ENCODE results near the gene EXOG. TPM values are rescaled to one million over a fixed set of nuclear protein-coding genes. Genes with fewer than 3 reads are reported as not detected.
"Not testable (repeated sequence)": the region's sequence is repeated elsewhere in the genome, so short reads cannot be mapped to it uniquely, and the experiment has no call there.

Gene EXOG
- total RNA-seq, 1 donor from 2014 or later: 26.1 TPM

DNA sequence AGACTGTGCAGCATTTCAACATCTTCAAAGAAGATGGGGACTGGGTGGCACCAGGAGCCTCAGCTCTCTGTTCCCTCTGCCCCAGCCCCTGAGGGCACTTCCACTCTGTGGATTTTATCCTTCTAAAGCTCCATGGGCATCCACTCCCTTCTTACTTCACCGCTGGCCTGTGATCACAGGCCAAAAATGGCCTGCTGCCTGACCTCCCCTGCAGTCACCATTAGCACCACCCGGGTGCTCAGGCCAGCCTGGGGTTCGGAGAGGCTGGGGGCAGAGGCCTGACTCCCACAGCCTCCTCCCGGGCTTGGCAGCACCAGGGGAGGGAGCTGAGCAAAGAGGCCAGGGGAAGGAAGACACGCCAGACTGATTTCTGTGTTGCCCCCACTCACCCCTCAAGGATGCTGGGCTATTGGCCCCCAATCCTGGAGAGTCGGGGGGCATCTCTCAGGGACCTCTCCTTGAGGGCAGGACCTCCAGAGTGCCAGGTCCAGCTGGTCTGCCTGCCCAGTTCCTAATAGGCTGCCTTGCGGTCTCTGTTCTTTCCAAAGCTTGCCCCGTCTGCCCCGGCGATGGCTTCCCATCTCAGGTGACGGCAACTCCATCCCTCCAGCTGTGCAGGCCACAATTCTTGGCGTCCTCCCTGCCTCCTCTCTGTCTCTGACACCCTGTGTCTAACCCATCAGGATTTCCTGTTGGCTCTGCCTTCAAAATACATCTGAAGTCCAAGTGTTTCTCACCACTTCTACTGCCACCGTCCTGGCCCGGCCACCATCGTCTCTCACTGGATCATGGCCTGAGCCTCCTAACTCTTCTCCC is 67.1 kb downstream of the EXOG start:
- DNase-seq (ENCODE audit: low spot score): no peak

DNA sequence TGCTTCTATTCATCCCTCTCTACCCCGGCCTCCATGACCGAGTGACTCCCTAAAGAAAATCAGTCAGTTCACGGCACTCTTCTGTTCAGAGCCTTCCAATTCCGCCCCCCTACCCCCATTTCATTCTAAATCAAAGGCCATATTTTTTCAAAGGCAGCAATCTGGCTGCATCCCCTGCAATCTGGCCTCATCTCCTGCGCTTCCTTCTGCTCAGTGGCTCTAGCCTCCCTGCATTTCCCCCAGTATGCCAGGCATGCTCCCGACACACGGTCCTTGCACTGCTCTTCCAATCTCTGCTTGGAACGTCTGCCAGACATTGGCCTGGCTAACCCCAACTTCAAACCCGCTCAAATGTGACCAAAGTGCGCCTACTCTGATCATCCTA is 67.7 kb downstream of the EXOG start:
- DNase-seq (ENCODE audit: low spot score): no peak

DNA sequence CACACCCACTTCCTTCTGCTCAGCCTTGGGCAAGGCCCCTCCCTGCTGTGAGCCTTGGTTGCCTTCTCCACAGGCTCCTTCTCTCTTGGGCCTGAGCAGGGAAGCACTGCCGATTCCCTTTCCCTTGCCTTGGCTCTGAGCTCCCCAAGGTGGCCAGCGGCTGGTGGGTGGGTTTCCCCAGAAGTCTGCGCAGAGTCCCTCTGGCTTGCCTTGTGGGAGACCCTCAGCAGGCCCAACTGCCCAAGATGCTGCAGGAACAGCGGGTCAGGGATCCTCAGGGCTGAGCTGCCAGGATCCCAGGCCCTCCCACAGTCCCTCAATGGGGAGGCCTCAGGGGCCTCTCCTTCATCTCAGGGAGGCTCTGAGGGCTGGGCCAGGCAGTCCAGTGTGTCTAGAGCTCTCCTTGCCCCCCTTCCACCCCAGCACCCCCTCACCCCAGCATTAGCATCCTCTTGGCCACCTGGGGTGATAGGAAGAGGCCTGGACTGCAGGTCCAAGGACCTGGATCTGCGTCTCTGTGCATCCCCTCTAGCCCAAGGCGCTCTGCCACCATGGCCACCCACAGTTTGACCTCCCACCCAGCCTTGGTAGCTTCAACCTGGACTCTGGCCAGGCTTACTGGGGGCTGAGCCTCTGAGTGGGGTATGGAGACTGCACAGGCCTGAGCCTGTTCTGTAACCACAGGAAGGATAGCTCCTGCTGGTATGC is 68.6 kb downstream of the EXOG start:
- DNase-seq (ENCODE audit: low spot score): no peak

DNA sequence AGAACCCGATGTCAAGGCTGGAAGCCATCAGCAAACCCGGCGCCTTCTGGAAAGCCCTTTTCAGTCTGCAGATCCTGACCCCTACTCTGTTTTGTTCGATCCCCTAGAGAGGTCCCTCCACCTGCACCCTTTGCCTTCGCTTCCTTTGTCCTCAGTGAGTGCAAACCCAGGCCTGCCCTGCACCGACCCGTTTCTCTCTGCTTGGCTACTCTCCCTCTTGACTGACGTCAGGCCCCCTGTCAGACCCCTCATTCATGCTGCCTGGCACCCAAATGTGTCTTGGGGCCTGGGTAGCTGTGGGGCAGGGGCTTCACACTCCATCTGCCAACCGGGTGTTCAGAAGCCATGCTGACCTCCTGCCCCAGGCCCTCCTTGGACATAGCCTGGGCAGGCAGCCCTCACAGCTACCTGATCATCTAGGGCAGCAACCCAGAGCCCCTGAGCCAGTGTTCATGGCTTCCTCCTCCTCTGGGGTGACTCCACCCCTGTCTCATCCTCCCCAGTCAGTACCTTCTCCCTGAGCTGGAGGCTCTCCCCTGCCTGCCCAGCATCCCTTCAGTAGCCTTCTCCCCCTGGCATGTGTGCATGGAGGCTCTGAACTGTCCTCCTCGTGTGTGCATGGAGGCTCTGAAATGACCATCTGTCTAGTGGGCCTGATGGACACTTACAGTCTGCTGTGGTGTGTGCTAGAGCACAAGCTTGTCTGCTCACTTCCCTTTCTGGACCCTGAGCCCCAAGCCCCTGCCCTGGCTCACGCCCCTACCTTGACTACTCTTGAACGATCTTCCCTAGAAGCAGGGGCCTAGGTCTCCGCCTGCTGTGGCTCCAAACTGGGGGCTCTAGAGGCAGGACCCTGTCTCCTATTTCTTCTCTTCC is 69.4 kb downstream of the EXOG start:
- no peak for DNase-seq (ENCODE audit: low spot score)

DNA sequence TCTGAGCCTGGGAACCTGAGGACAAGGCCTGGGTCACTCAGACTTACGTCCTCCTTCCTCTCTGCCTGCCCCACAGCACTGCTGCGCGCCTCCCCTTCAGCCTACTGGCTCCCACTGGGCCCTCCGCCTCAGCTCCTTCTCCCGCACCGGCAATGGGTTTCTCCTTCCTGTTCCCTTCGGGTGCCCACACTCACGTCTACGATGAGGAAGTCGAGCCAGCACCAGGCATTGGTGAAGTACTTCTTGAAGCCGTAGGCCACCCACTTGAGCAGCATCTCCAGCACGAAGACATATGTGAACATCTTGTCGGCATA is 70.0 kb downstream of the EXOG start:
- no peak for DNase-seq (ENCODE audit: low spot score)

DNA sequence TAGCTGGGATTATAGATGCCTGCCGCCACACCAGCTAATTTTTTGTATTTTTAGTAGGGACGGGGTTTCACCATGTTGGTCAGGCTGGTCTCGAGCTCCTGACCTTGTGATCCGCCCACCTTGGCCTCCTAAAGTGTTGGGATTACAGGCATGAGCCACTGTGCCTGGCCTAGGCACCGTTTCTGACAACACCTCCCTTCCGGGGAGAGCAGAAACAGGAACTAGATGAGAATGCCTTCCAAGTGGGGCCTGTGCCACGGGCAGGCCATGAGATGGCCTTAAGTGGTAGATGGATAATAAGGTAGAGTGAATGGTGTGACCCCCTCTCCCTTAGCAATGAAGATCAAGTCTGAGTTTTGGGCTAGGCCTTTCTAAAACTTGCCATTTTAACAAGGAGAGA is 70.7 kb downstream of the EXOG start:
- not testable (repeated sequence) for DNase-seq (ENCODE audit: low spot score)

DNA sequence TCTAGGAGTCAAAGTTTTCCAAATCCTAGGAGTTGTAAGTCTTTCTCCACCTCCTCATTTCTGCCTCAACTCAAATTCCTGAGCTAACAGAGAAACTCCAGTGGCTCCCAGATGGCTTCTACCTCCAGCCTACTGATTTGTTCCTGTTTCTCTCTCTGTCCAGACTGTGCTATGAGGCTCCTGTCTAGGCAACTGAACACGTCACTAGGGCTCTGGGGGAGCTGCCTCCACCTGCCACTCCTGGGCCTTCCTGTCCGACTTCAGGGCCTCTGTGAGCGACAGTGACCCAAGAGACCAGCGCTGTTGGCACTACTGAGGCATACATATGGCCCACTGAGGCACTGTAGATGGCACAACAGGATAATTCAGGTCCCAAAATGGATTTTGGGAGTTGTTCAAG is 71.4 kb downstream of the EXOG start:
- no peak for DNase-seq (ENCODE audit: low spot score)

DNA sequence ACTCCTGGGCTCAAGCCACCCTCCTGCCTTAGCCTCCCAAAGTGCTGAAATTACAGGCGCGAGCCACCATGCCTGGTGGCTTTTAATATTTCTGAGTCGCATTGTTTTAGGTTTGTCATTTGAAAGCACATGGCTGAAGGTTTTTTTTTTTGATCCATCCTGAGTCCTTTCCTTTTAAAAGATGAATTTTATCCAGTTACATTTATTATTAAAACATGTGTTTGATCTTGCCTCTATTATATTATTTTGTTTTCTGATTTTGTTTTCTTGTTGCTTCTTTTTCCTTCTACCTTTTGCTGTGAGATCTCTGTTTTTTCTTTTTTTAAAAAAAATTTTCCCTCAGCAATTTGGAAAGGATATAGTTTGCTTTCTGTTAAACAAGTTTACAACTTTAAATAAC is 77.0 kb downstream of the EXOG start:
- DNase-seq (ENCODE audit: low spot score): no peak

DNA sequence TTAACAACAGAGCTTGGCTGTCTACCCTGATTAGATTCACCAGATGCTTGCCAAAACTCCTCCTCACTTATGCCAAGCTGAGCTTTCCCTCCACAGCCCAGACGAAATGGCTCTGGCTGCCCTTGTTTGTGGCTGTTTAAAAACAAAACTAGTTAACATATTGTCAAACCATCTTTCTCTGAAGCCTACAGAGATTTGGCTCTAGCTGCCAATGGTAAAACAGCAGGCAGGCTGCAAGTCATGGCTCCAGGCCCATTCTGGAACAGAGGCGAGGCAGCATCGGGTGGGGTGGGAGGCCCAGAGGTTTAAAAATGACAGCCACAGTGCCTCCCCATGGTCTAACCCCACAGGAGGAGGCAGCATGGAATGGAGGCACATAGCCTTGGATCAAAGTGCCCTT is 77.4 kb downstream of the EXOG start:
- DNase-seq (ENCODE audit: low spot score): no peak

DNA sequence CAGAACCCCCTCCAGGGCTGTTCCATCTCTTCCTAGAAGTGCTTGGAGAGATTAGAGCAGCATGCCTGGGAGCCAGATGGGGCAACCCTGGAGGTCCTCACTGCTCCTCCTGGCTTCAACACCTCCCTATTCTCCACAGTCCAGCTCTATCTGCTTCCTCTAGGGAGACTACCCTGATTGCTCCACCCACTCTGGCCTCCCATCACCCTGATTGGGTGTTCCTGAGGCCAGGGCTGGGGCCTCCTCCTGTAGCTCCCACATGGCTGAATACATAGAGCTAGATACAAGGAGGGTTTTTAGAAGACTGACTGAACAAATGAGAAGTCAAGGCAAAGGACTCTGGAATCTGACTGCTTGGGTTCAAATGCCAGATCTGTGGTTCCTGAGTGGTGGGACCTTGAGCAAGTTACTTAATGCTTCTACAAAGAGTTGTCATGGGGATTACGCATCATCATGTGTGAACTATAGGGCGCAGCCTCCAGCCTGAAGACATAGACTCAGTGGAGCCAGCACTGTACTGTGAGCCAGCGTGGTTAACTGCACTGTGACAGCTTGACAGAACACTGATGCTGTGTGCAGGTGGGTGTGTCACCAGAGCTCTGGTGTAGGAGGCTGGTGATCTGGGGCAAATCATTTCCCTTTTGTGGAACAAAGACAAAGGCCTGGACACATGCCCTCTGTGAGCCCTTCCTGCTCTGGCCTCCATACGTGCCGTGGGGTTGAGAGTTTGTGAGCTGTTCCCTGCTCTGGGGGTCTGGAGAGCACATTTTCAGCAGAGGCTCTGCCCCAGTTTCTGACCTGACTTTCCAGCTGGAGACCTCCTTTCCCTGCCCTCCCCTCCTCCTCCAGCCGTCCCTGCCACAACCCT is 78.5 kb downstream of the EXOG start:
- DNase-seq (ENCODE audit: low spot score): peak; percentile 23

DNA sequence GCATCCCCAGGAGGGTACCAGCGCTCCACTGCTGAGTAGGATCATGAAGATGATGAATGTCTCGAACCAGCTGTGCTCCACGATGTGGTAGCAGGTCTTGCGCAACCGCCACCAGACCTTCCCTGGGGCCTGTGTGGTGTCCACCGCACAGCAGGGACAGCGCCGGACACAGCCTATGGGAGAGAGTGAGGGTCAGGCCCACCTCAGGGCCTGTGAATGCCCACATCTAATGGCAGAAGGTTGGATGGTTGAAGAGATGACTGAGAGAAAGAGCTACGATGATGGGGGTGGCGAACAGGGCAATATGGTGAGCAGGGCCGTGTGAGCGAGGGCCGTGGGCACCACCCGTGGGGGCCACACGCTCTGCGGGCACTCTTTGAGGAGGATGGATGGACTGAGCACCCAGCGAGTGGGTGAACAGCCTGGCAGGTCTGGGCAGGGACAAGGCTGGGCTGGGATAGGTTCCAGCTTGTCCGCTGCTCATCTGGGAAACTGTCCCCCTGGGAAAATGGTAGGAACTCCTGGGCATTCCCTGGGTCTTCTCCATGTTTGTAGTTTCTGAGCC is 79.2 kb downstream of the EXOG start:
- no peak for DNase-seq (ENCODE audit: low spot score)

Other genes with a start within 250 kb of the EXOG start
- gene SLC22A13, start 230.5 kb upstream of the EXOG start, total RNA-seq: 0.68 TPM
- not detected for gene SLC22A14, start 214.0 kb upstream of the EXOG start, total RNA-seq
- gene XYLB, start 149.6 kb upstream of the EXOG start, total RNA-seq: 19.3 TPM
- 11.8 TPM for gene ACVR2B, start 42.5 kb upstream of the EXOG start, total RNA-seq
- gene SCN5A, start 153.3 kb downstream of the EXOG start, total RNA-seq: 3.5 TPM

Measured in ureter (tissue), 1 donor.